Calu3 (cell line): ENCODE measurements around the gene NSDHL. TPM values are rescaled to one million over a fixed set of nuclear protein-coding genes. Genes with fewer than 3 reads are reported as not detected.

Source experiments
- BruUV-seq: library from RNA; stranded (reverse); fragments of 400-500 nt; replicated peaks from 2 replicates; lab custom pipeline; 2021; lab: Mats Ljungman, UMichigan
- CTCF ChIA-PET: fragments of 300-600 bp; sonication (Branson Sonifier 250); formaldehyde crosslinking; loops from one replicate; lab custom pipeline; 2022; ENCODE audit warnings: antibody characterized with exemption; lab: Charles Lee
- DNase-seq: peaks from one replicate; pipeline ENCODE4 v3.0.0; 2022
- H3K27ac Mint-ChIP-seq: one replicate; pipeline ENCODE4 v1.8.0; 2022; ENCODE audit warnings: mixed read lengths; ENCODE audit not compliant: unreplicated experiment
- H3K27me3 Mint-ChIP-seq: one replicate; pipeline ENCODE4 v1.8.0; 2022; ENCODE audit warnings: mixed read lengths; ENCODE audit not compliant: unreplicated experiment
- H3K36me3 Mint-ChIP-seq: one replicate; pipeline ENCODE4 v1.8.0; 2022; ENCODE audit warnings: mild to moderate bottlenecking, moderate library complexity, mixed read lengths; ENCODE audit not compliant: insufficient read depth, unreplicated experiment
- H3K4me1 Mint-ChIP-seq: one replicate; pipeline ENCODE4 v1.8.0; 2022; ENCODE audit warnings: mild to moderate bottlenecking, low read depth, mixed read lengths; ENCODE audit not compliant: unreplicated experiment
- H3K4me3 Mint-ChIP-seq: one replicate; pipeline ENCODE4 v1.8.0; 2022; ENCODE audit warnings: mild to moderate bottlenecking, low read depth, moderate library complexity, mixed read lengths; ENCODE audit not compliant: unreplicated experiment
- H3K9me3 Mint-ChIP-seq: one replicate; pipeline ENCODE4 v1.8.0; 2022; ENCODE audit warnings: low read depth, mixed read lengths; ENCODE audit not compliant: unreplicated experiment
- CTCF ChIP-seq: fragments of 200-600 bp; IDR thresholded peaks from one replicate; pipeline ENCODE4 v1.8.0; 2022; ENCODE audit warnings: antibody characterized with exemption; ENCODE audit not compliant: unreplicated experiment
- intact Hi-C: fragments of 100-400 bp; cut with micrococcal nuclease; formaldehyde crosslinking; loops from one replicate; pipeline ENCODE4 v1.10.0; 2022; ENCODE audit not compliant: unreplicated experiment
- total RNA-seq: library from RNA; stranded (reverse); gene quantifications from 2 replicates; pipeline ENCODE4 v1.2.3, GENCODE V29; 2022

The NSDHL gene
- total RNA-seq, 1 experiment from 2014 or later = 38.1 TPM

- BruUV-seq = TSS peak; percentile 59
Measured at GRCh38 chrX:152898442-152898841, 67.6 kb downstream of the NSDHL start.

GRCh38 chrX:152899111-152899873, 68.4 kb downstream of the NSDHL start:
- BruUV-seq = no TSS peak
- TF ChIP-seq CTCF = no peak
- H3K27me3 Mint-ChIP-seq = no peaks in the 10 kb centered on the region
- H3K36me3 Mint-ChIP-seq = peaks cover 12% of the 10 kb centered on the region
- intact Hi-C loops = no loop called here
- H3K4me1 Mint-ChIP-seq = peaks cover 35% of the 10 kb centered on the region
- no peaks in the 10 kb centered on the region for H3K9me3 Mint-ChIP-seq
- CTCF ChIA-PET = no interaction called here
- H3K4me3 Mint-ChIP-seq = peak overlapping the region; percentile 36
- no peak overlapping the region for H3K27ac Mint-ChIP-seq
- no peak for DNase-seq

More at GRCh38 chrX:152898442-152898841, 67.6 kb downstream of the NSDHL start:
- CTCF ChIA-PET = interaction anchor here (0.6 kb wide), 1 partner anchor 578 kb away, joined by 4 read pairs; no protein-coding TSS in a partner anchor
- Mint-ChIP-seq H3K27me3 (no peaks in the 10 kb centered on the region), H3K27ac (no peak overlapping the region), H3K4me3 (peak overlapping the region; percentile 36), H3K36me3 (peaks cover 12% of the 10 kb centered on the region), H3K9me3 (no peaks in the 10 kb centered on the region), H3K4me1 (peaks cover 40% of the 10 kb centered on the region)
- DNase-seq = no peak
- intact Hi-C loops = no loop called here
- no peak for TF ChIP-seq CTCF

- Mint-ChIP-seq H3K4me3 (no peak overlapping the region), H3K9me3 (no peaks in the 10 kb centered on the region), H3K27ac (no peak overlapping the region), H3K4me1 (peaks cover 27% of the 10 kb centered on the region), H3K36me3 (peaks cover 12% of the 10 kb centered on the region), H3K27me3 (no peaks in the 10 kb centered on the region)
- BruUV-seq = no TSS peak
- intact Hi-C loops = no loop called here
- CTCF ChIA-PET = no interaction called here
- no peak for DNase-seq
- TF ChIP-seq CTCF = no peak
Measured at GRCh38 chrX:152899874-152900719, 69.2 kb downstream of the NSDHL start.

GRCh38 chrX:152900937-152901445, 70.1 kb downstream of the NSDHL start:
- Mint-ChIP-seq H3K4me3 (no peak overlapping the region), H3K27ac (no peak overlapping the region), H3K9me3 (no peaks in the 10 kb centered on the region), H3K4me1 (peaks cover 18% of the 10 kb centered on the region), H3K36me3 (peaks cover 8% of the 10 kb centered on the region), H3K27me3 (no peaks in the 10 kb centered on the region)
- no TSS peak for BruUV-seq
- intact Hi-C loops = no loop called here
- TF ChIP-seq CTCF = no peak
- CTCF ChIA-PET = no interaction called here
- DNase-seq = no peak
